ENCODE data around the gene TRPT1.
"Not testable (repeated sequence)": the region's sequence is repeated elsewhere in the genome, so short reads cannot be mapped to it uniquely, and the experiment has no call there.

The TRPT1 gene

DNA sequence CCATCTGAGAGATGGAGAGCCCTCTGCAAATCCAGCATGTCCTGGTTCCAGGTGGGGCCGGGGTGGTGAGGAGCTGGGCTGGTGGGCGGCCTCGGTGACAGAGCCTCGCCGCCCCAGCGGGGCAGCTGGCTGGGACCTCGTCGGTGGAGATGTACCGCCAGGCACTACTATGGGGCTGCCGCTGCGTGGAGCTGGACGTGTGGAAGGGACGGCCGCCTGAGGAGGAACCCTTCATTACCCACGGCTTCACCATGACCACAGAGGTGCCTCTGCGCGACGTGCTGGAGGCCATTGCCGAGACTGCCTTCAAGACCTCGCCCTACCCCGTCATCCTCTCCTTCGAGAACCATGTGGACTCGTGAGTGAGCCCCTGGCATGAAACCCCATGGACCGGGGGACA, 32.4 kb upstream of the TRPT1 start:
- DNase-seq: no peak

DNA sequence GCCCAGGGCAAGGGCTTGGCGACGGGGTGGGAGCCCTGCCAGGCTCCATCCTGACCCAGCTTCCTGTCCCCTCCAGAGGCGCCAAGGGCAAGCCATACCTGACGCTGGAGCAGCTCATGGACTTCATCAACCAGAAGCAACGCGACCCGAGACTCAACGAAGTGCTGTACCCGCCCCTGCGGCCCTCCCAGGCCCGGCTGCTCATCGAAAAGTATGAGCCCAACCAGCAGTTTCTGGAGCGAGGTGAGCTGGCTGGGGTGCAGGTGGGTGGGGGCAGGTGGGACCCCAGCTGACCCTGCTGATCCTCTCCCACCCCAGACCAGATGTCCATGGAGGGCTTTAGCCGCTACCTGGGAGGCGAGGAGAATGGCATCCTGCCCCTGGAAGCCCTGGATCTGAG, 30.3 kb upstream of the TRPT1 start:
- DNase-seq: no peak

GRCh38 chr11:64255135-64256128, 29.4 kb upstream of the TRPT1 start:
- no peak for DNase-seq

- DNase-seq: no peak
Measured at GRCh38 chr11:64254326-64254725, 28.3 kb upstream of the TRPT1 start.

DNA sequence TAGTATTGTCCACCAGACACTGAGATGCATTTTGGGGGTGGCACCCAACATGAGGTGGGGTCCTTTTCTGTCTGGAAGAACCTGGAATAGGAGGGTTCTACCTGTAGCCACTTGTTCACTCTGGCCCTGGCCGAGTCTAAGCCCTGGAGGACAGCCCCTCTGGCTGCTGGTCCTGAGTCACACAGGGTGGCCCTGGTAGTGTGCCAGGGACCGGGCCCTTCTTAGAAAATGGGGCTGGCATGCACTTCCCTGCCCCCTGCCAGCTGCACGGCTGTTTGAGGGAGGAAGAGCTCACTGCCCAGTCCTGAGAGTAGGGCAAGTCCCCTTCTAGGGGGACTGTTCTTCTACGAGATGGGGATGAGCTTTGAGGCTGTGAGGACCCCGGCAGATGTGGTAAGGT, 27.5 kb upstream of the TRPT1 start:
- DNase-seq: peak; percentile 29 to 30

DNA sequence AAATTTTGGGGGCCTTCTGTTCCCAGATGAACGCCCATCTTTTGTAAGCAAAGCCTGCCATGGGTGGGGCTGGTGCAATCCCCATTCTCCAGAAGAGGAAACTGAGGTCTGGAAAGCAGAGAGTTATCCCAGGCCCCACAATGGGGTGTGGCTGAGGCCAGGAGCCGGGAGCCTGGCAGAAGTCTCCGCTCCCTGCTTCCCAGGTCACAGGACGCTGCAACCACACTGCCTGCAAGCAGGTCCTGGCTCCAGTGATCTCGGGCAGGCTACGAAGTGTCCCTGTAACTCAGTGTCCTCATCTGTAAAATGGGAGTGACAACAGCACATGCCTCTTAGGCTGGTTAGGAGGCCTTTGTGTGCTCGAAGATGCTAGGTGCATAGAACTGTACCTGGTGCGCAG, 27.1 kb upstream of the TRPT1 start:
- no peak for DNase-seq

DNA sequence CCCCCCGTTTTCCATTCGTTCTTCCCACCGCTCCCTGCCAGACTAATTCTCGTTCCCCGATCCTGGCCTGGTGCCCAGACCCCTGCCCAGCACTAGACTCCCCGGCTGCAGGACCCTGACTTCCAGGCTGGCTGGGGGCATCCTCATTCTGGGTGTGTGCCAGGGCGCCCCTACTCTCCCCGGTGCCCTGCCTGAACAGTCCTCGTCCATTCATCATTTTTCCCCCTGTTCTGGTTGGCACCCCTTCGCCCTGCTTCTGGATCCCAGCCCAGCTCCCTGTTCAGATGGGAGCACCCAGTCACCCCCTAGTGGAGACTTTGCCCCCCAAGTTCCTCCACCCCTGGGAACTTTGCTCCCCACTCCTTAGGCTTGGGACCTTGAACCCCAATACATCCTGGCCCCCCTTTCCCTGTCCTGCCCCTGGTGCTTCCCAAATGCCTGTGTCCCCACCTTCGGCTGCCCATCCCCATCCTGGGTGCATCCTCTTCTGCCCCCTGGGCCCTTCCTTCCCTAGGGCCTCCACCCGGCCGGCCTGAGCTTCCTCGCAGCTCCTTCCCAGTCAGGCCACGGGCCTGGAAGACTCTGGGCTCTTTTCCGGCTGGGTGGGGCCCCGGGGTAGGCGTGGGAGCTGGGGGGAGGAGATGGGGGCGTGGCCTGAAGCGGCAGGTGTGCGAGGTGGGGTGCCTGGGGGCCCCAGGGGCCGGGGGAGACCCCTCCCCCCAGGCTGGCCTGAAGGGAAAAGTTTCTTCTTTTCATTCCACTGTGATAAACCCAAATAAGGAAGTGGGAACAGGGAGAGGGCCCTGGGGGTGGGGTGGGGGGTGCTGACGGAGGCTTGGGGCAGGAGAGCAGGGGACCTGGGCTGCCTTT, 26.3 kb upstream of the TRPT1 start:
- DNase-seq: no peak

GRCh38 chr11:64251753-64252002, 25.7 kb upstream of the TRPT1 start:
- DNase-seq: no peak

DNA sequence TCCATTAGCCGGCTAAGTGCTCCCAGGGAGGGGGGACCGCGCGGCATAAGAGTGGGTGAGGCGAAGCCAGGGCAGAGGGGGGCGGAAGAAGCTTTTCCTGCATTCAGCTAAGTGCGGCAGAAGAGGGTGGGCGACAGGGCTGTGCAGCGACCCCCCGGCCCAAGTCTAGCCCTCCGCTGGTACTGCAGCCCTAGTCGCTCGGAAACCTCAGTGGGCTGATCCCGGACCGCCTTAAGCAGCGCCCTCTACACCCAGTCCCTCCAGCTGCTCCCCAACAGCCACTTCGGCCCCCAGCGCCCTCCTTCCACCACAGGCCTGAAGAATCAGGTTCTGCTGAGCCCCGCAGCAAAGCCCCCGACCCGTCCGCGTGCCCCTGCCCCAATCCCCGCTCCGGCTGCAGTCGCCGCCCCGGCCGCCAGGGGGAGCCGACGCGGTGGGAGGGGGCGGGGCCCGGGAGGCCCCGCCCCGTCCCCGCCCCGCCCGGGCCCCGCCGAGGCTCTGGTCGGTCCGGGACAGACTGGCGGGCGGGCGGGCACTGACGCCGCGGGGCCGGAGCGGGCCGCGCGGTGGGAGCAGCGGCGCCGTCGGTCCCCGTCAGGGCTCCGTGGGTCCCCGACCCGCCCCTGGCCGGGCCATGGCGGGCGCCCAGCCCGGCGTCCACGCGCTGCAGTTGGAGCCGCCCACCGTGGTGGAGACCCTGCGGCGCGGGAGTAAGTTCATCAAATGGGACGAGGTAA, 25.2 kb upstream of the TRPT1 start, which contains the start of gene PLCB3:
TSS of gene PLCB3 (plus strand) at position 515 of the 737 bp plus-strand sequence. CDS start at position 635, 120 bp downstream.
- peak in 1 of 2 donors; percentile 50 for DNase-seq

GRCh38 chr11:64250415-64251015, 24.5 kb upstream of the TRPT1 start:
- DNase-seq: no peak

GRCh38 chr11:64249563-64250414, 23.8 kb upstream of the TRPT1 start:
- no peak for DNase-seq

DNA sequence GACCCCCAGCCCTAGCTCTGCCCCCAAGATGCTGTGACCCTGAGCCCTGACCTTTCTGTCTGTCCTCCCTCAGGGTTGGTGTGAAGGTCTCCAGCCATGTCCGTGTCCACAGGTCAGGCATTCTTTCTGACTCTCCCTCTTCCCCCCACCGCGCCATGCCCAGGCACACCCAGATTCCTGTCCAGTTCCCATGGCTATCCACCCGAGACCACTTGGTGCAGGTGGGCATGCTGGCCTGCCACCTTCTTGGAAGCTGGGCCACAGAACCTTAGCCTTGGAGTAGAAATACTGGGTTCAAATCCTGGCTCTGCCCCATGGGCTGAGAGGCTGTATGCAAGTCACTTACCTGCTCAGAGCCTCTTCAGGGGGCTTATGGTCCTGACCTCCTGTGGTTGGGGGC, 23.1 kb upstream of the TRPT1 start:
- no peak for DNase-seq

- no peak for DNase-seq
Measured at GRCh38 chr11:64248578-64248977, 22.6 kb upstream of the TRPT1 start.

DNA sequence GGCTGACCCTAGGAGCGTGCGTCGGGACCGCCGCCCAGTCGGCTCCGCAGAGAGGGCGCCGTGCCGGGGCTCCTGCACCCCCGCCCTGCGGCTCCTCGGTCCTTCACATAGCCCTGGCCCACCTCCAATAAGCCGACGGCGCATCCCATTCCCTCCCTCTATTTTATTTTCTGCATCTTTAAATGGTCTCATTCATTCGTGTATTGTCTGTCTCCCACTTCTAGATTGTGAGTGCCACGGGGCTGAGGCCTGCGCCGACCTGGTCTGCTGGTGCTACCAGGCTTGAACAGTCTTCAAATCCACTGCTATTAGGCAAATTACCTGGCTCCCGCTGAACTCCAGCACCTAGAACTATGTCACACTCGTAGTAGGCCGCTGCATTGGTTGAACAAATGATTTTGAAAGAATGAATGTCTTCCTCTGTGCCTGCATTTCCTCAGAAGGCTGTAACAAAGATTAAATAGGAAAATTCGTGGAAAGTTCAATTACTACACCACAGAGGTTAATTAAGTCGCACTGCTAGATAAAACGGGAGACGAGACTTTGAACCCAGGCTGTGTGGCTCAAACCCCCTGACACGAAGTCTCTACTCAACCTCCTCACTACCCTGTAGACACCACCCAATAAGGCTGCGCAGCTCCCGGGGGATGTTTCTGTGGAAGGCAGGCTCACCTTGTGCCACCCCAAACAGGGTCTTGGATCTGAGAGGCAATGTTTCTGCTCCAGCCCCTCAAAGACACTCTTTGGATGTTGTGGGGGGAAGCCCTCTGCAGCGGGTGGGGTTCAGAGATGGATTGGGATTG, 21.9 kb upstream of the TRPT1 start:
- no peak for DNase-seq

DNA sequence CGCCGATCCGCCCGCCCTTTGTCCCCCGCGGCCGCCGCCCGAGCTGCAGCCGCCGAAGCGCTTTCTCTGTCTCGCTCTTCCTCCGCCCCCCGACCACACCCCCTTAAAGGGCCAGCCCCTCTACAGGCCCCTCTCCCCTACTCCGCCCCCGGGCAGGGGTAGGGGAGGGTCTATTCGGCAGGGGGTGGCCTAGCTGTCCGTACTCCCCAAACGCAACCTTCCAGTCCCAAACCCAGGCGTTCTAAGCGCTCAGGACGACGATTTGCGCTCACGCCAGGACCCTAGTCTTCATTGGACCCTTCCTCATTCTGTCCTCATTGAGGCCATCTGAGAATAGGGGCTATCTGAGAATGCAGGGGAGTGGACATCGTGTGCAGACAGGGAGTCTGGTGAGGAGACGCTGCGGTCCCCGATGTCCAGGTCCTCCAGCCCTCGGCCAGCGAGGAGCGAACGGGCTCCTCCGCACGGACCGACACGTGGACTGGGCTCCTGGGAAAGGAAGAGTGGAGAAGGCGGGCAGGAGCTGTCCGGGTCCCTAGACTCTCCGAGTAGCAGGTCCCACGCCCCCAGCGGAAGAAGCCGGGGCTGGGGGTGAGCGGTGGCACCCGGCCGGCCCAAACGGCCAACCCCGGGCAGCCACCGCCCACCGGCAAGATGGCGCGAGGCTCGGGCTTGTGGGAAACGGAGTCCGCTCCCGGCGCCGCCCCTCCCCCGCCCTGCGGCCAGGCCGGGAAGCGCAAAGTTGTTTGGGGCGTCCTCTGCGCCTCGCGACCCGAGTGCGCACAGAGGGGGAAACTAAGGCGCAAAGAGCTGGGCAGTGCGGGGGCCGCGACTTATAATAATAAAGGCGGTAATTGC, 21.1 kb upstream of the TRPT1 start, which contains the start of gene PPP1R14B:
TSS of gene PPP1R14B (minus strand) at position 73 of the 858 bp plus-strand sequence. CDS start 270 bp downstream, outside the sequence.
- DNase-seq: peak; percentile 58 to 82

DNA sequence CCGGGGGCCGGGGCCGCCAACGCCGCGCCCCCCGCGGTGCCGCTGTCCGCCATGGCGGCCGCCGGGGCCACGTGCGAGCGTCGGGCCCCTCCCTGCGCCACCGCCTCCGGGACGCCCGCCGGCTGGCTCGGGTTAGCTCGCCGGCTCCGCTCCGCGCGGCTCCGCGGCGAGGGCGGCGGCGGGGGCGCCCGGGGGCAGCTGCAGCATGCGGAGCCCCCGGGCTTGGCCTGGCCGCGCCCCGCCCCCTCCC, 20.6 kb upstream of the TRPT1 start:
- not testable (repeated sequence) for DNase-seq

GRCh38 chr11:64245797-64246620, 20.0 kb upstream of the TRPT1 start:
- peak in 1 of 2 donors; percentile 21 for DNase-seq

GRCh38 chr11:64245401-64245796, 19.4 kb upstream of the TRPT1 start:
- peak; percentile 6 to 28 for DNase-seq

GRCh38 chr11:64244966-64245365, 19.0 kb upstream of the TRPT1 start:
- DNase-seq: no peak
